Activated gamma-delta T cell treated with Interleukin-2 at 50 U/mL for 16 hours (primary cell): ENCODE data around the gene EFNA5.

ENCODE experiments used
- DNase-seq: peaks from one replicate; pipeline ENCODE4 v3.0.0-alpha.2; 2020

EFNA5 gene

DNA sequence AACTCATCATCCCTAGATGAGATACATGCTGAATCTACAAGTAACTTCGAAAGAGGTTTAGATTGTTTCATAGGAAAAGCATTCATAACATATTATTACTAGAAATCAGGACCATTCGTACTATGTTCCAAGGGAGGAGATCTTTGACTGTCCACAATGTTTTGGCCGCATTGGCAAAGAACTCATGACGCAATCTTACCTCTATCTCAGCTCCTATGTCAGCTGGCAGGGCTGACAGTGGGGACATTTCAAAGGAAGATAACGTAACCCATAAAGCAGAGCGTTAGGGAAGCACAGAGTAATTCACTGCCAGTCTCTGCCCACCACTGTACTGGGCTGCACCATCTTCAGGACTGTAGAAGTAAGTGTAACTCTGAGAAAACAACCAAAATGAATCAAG is 69.7 kb downstream of the EFNA5 start:
- DNase-seq: no peak

DNA sequence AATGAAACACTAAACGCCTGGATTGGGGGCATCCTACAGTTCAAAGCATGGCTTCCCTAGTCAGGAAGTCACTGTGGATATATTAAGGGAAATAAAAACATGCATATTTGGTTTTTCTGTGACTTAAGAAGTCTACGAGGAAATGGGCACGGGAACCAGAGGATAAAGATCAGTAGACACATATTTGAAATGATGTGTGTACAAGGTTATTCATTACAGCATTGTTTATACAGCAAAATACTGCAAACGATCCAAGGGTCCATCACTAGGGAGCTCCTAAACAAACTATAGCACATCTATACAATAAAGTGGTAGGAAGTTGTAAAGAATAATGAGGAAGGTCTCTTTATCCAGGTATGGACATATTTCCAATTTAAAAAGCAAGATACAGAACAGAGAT is 71.8 kb downstream of the EFNA5 start:
- no peak for DNase-seq

DNA sequence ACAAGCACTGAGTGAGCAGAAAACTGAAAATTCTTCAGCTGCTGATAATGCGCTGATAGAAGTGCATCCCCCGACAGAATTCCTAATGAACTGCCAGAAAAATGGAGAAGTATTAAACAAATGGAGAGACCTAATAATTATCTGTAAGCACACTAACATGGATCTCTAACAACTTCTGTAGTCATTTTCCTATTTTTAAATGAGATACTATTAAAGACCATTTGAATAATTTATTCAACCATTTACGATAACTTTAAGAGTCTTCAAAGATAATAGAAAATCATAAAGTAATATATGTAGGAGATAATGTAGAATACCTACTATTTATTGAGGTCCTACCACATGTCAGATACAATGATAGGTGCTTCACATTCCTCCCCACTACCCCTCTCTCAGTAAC is 72.9 kb downstream of the EFNA5 start:
- DNase-seq: no peak

DNA sequence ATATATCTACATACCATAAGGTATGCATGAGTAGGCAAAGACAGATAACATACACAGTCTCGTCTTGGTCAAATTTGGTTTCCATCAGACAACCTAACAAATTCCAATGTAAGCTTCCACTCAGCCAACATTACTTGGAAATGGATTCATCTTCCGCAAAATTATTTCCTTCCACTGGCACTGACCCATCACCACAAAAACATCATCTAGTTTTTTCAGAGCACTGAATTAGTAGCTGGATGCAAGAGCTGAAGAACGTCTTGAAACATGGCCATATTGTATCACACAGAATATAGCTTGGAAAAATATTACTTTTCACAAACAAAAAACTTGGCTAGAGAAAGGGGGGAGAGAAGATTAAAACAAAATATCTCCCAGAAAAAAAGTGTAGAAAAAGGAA is 73.5 kb downstream of the EFNA5 start:
- DNase-seq: no peak

DNA sequence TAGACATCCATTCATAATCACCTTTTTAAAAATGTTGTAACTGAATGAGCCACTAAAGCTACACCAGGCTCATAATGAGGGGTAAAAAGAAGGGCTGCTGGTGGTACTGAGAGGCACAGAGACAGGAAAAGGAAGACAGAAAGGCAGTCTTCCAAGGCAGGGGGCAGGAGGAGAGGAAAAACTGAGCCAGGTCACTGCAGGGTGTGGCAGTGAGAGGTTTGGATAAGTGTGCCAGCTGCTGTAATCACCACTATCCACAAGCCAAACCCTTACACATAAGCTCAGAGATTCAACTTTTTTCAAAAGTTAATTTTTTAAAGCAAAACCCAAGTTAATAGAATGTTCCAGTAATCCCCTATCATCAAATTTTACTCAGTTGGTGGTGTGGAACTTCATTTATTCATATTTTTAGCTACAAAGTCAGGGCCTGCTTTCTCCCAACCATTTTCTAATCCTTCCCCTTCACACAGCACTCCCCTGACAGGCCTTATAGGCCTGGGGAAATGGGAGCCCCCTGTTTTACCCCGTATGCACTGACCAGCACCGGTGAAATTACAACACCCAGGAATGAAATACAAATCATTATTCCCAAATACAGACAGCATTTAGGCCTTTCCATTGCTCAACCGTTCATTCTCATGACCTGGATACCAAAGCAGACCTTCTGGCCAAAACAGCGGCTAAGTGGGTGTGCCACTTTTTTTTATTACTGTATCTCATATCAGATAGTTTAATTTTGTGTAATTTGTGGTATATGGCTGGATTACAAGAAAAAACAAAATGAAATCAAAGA is 76.3 kb downstream of the EFNA5 start:
- DNase-seq: no peak

DNA sequence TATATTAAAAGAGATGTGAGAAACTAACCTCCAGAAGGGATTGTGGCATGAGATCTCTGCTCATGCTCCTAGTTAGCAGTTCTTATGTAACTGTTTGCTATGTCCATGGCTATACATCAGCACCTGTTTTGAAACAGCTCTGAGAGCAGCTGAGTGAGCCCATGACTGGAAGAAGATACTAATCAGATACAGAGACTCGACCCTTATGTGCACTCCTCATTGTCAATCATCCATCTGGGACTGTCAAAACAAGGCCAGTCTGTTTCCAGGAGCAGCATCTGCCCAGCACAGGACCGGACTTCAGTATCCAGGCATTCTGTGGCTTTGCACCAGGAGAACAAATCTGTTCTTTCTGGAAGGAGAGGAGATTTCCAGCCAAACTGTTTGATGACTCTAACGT is 77.7 kb downstream of the EFNA5 start:
- no peak for DNase-seq

DNA sequence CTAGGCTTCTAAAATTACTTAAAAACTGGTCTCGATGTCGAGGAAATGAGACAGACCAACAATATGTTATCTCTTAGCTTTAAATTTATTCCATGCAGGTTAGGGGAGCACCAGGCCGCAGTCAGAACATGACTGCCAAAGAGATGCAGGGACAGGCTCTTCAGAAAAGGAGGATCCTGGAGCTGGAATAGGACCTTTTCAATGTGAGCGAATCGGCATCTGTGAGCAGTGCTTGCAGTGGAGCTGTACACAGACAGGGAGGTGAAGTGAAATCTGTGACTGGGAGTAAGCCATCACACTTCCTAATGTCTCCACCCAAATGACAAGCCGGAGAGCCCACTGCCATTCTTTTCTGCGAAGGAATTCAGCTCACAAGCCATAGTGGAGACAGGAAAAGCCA is 78.2 kb downstream of the EFNA5 start:
- DNase-seq: no peak

DNA sequence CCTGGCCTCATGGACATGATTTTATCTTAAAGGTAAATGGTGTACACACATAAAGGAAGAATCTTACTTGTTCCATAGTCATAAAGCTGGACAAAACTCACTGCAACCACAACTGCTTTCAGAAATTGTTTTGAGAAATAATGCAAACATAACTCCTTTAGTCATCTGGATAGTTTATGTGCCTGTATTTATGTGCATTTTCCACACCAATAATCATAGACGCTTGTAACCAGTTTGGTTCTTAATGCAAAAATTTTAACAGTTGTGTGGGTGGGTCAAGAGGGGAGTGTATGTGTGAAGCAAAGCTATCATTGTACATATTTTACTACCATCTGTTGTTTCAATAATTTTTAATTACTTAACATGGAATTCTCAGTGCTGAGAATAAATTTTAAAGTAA is 80.1 kb downstream of the EFNA5 start:
- DNase-seq: no peak

DNA sequence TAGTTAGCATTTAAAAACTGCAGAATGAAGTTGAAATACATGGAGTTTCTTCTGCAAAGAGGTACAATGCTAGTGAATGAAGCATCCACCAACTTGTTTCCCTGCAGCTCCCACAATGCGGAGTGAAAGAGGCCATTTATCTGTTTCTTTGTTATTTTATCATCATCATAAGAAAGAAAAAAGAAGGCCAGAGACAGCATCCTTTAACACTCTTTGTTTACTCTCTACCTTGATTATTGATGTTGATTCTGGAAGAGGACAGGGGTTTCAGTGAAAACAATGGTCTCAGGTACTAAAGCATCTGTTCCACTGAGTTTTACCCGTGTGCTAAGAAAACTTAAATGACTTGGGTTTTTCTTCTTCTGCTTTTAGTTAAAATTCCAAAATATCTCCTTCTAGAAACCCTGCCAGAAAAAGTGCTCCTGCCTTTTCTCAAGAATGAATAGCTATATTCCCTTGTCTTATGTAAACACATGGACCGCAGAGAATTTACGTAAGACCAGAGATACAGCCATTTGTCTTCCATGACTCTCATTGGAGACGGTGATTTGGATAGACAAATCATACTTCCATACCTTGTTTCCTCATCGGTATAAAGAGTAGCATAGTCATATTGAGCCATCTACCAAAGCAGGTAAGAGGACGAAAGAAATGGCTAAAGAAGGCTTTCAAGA is 81.1 kb downstream of the EFNA5 start:
- no peak for DNase-seq

DNA sequence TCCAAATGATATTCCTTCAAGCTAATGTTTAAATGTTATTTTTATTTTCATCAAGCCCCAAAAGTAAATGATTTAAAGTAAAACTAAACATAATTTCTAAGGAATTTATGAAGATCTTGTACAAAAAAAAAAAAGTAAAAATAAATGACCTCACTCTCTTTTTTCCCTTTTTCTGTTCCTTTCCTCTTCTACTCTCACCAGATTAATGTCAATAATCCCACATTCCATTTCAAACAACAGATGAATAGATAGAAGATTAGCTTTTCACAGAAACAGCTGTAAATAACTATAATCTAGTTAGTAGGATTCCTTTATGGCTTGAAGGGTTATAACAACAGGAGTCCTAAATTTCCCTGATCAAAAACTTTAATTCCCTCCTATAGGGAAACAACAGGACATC is 88.1 kb downstream of the EFNA5 start:
- DNase-seq: no peak

DNA sequence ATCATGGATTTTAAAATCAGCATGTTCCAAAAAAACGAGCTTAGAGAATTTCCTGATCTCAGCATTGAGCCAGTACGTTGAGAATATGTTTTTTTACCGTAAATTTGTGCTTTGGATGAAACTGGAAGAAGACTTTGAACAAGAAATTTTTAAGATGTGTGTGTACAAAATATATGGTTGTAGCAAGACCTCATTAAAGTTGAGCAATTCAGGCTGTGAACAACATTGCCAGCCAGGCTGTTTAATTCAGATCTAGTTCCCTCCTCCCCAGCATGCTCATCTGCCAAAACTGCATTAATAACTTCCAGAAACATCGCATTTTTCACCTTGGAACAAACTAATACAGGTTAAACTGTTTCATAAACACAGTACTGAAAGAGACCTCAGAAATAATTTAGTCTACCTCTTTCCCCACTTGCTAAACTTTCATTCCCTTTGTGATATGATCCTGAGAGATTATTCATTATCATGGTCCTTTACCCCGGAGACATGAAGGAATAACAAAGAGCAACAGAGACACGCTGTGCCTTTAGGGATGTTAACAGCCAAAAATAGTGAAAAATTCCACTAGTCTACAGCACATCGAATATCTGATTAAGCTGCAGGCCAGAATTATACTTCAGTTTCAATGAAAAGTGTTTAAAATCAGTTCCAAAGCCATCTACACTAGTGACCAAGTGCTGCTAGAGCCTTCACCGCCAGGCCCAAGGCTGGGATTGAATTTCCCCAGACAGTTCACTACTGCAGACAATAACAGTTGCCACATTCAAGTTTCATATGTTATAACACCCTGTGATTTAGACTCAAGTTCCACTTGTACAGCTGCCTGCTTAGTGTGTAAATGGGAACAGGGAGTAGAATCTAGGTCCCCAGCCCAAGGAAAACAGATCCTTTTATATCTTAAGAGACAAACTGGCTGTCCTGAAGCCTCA is 89.6 kb downstream of the EFNA5 start:
- DNase-seq: no peak

DNA sequence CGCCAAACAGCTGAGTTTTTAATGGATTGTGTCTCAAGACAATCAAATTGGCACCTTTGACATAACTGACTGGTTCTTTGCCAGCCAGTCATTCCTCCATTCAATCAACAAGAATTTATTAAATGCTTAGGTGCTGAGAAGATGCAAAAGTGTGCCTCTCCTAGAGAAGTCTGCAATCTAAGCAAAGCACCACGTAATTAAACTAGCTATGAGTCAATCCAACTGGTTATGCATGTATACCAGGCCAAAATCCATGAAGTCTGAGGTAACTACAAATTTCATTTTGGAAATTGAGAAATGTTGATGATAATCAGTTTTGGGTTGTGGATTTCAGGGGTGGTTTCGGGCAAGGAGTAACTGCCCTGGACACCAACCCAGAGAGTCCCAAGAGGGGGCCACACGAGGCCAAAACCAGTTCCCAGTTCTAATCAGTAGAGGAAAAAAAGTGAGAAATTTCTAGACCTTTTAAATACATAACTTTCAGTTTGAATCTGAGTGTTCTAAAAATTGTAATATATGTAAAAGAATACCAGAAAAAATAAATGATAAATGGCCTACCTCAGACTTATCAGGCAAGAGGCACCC is 92.6 kb downstream of the EFNA5 start:
- DNase-seq: no peak

DNA sequence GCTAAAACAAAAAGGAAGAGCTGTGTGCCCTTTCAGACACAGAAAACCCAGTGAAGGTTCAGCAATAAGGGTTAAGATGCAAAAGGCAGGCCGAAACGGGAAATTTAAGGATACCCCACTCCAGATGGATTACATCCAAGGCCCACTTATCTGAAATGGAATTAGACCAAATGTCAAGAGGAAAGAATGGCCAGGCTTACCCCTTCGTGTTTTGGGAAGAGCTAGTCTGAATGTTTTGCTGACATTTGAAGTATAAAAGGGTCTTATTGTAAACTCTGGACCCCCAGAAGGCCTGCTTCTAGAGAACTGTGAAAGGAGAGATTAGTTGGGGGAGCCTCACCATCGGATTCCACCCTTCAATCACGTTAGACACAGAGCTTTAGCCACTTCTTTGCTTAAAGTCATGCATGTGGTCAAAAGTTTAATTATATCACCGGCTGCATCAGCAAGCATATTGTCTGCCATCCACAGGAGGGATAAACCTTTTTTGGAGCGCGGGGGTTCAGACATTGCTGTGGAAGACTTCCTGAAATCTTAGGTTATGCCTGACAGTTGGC is 93.3 kb downstream of the EFNA5 start:
- DNase-seq: no peak

DNA sequence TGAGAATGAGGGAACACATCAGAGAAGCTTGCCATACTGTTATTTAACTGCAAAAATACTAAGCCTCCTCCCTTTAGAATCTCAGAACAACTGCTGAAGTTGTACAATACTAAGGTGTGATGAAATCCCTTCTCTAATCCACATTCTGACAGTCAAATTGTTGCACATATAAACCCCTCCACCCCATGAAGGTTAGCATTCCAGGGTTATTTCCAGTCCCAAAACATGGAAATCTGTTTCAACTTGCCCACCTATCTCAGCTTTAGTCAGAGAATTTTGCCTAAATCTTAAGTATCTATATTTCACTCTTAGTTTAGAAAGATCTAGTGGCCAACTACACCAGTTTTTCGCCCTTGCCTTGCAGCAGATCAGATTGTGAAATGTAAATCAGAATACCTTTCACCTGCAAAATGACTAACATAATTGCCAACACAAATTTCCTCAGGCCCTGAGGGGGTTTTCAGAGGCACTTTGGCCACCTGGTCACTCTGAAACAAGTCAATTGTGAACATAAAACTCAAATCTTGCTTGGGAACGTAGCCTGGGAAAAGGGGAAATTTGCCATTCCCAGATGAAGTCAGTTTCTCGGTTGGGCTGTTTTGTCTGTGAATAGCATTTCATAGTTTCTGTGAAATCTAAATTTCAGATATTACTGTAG is 93.9 kb downstream of the EFNA5 start:
- no peak for DNase-seq

DNA sequence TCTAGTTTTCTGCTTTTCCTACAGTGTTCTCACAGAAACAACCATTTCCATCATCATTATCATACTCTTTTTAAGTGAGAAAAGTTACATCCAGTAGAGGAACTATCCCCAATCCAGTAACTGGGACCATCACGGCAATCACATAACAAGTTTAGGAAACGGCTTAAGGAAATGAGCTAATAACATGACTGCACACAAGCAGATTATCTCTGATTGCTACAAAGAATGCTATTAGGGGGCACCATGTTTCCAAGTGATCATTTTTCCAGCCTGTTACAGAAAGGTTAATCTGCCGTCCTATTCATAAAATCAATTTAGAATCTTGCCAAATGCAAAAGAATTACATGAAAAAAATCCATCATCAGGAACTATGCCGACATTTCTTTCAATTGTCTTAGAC is 94.6 kb downstream of the EFNA5 start:
- DNase-seq: no peak

DNA sequence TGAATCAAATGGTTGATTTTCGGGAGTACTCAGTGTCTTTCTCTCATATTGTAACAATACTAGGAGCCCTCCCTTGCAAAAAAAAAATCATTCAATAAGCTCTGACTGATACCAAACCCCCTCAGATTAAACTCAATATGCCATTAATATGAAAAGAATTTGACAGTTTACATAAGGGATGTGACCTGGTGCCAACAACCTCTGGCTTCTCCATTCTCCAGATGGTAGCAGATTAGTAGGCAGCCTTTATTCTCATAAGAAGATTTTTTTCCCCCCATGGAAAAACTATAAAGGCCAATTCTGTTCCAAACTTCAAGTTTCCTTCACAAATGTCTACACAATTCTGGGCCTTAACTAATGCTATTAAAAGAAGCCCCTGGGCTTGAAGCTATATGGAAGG is 96.5 kb downstream of the EFNA5 start:
- DNase-seq: no peak

DNA sequence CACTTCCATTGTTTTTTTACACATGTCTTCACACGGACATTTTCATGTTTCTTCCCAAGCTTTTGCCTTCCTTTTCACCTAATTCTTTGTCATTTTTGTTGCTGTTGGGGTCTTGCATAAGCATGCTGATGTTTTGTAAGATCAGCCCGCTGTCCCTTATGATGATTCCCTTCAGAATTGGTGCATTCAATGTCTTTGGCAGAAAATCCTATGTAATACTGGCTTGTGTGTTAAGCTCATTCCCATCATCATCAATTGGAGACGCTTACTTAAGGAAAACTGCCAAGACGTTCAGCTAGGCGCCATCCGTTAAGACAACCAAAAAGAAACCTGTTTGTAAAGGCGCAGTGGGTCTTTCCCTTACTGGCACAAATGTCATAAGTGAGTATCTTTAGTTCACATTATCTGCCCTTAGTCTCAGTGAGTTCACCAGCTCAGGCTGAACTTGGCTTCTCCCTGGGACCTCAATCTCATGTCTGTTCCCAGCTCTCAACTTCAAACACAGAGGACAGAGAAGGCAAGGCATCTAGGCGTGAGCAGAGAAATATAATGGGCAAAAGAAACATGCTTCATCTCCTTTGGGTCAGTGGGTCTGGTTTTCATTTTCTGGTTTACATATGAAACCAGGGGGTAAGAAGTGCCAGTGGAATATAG is 97.9 kb downstream of the EFNA5 start:
- DNase-seq: no peak

DNA sequence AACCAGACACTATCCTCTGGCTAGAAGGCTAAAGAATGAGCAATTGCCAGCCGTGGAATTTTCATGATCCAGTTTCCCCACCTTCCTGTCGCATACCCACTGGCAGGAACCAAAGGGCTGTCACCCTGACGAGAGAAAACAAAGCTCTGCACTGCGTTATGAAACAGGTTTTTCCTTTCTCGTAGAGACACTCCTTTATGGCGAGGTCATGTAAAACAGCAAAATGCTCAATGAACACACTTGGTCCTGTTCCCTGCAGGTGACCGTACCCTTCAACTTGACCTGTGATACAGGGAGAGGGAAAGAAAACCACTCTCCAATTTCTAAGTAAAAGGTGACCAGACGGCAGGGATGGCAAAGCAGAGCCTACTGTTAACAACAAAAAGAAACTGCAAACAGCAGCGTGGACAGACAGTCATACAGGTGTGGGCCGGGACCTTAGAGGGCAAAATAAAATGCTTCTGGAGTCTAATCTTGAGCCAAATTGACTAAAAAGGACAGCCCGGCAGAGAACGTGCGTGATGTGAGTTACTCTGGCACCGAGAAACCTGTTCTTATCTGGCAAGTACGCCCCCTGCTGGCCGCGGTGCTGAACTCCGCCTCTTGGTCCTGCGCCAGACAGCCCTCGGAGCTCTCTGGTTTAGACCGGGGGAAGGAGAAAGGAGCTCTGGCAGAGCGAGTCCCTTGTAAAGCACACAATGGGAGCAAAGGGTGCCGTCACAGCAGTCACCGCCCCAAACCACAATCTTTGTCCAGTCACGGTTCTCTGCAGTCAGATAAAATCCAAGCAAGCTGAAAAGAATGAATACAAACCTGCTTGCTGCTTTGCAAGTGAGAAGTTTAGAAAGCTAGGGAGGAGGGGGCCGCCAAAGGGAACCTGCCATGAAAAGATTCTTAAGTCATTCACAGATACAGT is 98.9 kb downstream of the EFNA5 start:
- DNase-seq: peak; percentile 88

DNA sequence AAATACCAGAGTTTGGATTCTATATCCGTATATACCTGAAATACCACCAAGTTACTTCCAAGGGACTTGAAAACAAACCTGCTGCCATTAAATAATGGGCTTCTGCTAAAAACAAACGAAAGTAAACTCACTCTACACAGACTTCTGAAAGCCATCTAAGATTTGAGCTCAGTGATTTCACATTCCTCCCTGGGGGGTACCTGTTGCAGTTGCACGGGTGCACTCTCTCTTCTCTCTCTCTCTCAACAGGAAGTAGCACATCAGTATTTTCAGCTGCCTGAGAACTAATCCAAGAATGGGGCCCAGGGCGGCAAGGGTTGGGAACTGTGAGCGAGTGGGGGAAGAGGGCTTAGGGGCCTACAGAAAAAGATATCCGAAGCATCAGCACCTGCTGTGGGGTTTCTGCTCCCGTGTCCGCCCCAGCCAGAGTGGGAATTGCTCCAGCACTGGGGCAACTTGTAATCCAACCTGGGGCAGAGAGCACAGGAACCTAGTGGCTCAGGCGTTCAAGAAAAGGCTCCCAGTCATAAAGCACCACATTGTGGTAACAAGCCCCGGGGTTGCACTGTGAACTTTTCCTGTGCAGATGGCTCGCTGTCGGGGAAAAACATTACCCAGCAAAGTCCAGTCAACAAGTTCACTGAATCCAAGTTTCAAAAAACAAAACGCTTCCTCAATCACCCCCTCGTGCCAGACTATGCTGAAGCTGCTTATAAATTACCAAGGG is 99.8 kb downstream of the EFNA5 start:
- DNase-seq: peak; percentile 14

DNA sequence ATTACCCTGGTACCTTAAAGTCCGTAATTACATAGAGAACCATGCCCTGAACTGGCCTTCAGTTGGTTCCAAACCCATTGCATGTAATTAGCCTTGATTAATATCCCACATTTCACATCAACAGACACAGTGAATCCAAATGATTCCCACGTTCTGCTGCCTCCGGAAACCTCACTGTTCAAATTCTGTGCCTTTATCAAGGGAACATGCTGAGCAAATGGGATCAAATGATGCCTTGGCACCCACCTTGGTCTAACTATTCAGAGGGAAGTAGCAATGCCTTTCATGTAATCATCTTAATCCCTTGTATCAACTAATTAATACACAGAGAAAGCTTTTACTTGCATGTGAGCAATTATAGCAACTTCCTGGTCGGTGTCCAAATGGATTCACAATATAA is 100.6 kb downstream of the EFNA5 start:
- DNase-seq: no peak
